GOT3 (cell line): Measurements from ENCODE around the gene FADS1.

Experiments used
- DNase-seq: peaks from one replicate; lab custom pipeline; 2025; ENCODE audit warnings: mixed read lengths; lab: John Stamatoyannopoulos, UW

FADS1 gene

DNA sequence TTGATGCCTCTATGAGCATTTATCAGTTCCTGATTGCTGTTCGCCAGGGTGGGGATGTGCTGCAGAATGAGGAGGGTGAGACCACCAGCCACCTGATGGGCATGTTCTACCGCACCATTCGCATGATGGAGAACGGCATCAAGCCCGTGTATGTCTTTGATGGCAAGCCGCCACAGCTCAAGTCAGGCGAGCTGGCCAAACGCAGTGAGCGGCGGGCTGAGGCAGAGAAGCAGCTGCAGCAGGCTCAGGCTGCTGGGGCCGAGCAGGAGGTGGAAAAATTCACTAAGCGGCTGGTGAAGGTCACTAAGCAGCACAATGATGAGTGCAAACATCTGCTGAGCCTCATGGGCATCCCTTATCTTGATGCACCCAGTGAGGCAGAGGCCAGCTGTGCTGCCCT lies 21.3 kb downstream of the FADS1 start:
- no peak for DNase-seq

DNA sequence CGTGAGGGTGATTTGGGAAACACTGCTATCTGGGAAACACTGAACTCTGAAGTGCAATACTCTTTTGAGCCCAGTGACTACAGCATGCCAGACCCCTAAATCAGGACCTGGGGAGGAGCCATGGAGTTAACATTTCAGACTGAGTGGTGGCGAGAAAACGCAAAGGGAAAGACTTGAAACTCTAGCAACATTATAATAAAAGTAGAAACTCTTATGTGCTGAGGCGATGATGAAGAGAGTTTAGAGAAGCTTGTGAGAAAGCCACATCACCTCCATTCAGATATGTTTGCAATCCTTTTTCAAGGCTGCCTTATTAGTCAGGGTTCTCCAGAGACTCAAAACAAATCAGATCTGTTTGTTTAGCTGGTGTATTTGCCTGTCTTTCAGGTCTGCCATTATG lies 22.2 kb downstream of the FADS1 start:
- DNase-seq = no peak

DNA sequence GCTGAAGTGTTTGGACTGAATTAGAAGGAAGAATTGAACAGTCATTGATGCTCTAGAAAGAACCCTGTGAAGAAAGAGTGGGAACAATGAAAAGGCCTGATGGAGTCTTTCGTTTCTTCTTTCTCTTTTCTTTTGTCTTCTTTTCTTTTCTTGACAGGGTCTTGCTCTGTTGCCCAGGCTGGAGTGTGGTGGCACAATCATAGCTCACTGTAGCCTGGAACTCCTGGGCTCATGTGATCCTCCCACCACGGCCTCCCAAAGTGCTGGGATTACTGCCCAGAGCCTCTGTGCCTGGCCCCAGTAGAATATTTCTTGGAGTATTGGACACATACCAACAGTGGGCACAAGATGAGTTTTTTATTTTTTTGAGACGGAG lies 23.0 kb downstream of the FADS1 start:
- DNase-seq = no peak

DNA sequence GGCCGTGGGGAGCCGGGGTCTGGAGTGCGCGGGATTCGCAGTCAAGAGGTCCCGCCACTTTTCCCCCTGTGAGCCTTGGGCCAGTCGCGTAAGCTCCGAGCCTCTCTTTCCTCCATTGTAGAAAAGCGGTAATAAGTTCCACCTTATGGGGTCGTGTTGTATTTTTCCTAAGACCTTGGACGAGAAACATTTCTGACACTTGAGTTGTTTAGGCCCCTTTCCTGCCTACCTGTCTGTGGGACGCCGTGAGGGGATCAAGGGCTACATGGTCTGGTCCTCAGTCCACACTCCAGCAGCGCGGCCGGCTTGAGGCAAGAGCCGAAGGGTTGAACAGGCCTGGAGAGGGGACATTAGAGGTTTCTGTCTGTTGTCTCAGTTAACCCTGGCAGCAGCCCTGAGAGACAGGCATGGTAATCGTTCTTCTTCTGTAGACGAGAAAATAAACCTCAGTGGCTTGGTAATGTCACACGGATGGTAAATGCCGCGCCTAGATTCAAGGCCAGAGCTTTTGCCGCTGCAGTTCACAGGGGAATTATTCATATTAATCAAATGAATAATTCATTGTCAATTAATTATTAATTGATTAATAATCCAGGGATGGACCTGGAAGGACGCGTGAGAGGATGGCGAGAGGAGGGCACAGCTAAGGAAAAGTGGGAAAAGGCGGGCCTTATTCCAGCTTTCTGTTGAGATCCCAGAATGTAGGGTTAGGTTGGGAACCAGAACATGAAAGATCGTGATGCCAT lies 23.5 kb downstream of the FADS1 start:
- no peak for DNase-seq

DNA sequence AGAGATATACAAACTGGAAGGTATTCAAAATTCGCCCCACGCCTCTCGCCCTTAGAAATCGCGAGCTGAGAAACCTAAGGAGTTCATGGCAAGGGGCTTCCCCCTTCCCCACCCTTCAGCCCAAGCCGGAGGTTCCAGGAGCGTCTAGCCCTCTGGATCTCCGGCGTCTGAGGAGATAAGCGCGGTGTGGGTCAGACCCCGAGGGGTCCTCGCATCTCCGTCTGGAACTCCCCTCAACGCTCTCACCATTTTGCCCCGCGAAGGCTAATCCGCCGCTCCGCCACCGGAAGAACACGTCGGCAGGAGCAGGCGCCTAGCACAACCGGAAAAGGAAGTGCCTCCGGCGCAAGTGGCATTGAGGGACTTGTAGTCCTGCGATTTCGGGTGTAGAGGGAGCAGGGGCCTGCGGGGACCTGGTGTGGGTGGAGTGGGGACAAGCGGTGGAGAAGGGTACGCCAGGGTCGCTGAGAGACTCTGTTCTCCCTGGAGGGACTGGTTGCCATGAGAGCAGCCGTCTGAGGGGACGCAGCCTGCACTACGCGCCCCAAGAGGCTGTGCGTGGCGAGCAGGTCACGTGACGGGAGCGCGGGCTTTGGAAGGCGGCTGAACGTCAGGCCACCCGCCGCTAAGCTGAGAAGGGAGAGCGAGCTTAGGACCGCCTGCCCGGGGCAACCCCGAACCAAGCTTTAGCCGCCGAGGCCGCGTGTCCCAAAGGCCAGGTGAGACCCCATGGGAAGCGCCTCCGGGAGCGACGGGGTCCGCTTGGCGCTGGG lies 24.3 kb downstream of the FADS1 start, which contains the start of the genes FEN1 and TMEM258:
Gene FEN1 (plus strand): TSS at position 602 of the 773 bp plus-strand sequence. CDS start 2,451 bp downstream, outside the sequence.
Gene TMEM258 (minus strand): TSS at position 290 of the 773 bp plus-strand sequence. CDS start 41 bp downstream, at position 249.
- DNase-seq = peak; percentile 80

DNA sequence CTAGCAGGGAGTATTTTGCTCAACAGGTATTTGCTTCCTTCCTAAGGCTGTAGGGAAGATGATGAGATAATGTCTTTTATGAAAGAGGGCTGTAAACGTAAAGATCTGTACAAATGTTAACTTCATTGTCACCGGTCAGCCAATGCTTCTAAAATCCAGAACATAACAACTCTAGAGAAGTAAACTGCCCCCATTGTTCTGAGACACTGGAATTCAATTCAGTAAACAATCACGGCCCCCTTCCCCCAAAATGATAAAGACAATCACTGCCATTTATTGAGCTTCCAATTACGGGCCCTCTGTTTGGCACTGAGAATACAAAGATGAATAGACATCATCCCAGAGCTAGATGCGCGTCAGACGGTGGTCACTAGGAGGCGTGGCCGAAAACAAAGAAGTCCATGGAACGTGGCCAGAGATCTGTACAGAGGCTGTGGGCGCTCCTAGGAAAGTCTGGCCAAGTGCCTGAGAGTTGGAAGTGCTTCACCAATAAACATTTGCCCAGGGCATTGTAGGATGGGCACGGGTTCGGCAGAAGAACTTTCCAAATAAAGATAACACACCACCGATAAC lies 25.0 kb downstream of the FADS1 start:
- DNase-seq = peak; percentile 21

DNA sequence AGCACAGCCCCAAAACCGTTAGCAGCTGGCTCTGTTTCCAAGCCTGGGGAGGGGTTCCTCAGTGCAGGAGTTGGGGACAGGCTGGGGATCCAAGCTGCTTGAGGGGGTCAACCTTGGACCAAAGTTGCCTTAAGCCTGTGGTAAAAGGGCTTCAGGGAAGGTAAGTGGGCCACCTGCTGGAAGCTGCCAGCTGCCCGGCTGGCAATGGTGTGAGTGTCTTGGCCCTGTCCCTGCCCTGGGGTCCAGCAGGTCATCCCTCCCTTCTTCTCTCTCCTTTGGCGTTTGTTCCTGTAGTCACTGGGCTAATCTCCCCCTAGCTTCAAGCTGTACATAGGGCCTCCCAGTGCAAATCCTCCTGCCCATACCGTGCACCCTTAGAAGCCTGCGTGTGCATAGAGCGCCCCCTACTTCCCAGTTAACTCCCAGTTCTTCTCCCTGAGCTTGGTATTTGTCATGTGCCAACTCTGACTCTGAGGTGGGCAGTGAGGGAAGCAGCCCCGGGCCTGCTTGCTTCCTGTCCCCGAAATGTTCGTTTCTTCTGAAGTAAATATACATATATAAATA lies 28.8 kb downstream of the FADS1 start:
- no peak for DNase-seq

DNA sequence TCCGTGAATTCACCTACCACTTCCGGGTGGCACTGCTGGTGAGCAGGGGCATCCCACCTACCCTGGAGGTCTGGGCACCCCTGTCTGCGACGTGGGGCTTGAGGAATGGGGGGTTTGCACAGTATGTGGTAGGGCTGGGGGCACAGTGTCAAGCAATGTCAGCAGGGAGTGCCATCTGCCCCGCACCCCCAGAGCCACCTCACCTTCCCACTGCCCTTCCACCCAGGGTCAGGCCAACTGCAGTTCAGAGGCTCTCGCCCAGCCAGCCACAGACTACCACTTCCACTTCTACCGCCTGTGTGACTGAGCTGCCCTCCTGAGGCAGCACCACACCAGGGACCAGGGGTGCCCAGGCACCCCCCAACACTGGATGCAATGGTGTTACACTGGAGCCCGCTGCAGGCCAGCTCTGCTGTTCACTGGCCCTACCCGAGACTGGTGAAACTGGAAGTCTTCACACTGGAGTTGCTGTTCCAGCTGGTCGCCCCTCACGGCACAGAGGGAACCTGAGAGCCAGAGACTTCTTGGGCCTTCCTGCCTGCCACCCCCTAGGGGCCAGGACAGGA lies 30.9 kb downstream of the FADS1 start:
- no peak for DNase-seq

DNA sequence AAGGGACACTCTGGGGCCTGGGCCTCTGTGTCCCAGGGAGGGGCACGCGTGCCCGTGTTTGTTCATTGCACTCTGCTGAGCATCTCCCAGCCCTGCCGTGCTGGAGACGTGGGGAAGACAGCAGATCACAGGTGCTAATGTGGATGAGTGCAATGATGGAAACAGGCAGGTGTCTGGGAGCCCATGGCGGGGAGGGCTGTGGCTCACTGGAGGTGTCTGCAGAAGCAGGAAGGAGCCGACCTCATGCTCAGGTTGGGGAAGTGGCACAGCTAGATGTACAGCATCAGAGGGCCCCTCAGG lies 32.3 kb downstream of the FADS1 start:
- DNase-seq = no peak

DNA sequence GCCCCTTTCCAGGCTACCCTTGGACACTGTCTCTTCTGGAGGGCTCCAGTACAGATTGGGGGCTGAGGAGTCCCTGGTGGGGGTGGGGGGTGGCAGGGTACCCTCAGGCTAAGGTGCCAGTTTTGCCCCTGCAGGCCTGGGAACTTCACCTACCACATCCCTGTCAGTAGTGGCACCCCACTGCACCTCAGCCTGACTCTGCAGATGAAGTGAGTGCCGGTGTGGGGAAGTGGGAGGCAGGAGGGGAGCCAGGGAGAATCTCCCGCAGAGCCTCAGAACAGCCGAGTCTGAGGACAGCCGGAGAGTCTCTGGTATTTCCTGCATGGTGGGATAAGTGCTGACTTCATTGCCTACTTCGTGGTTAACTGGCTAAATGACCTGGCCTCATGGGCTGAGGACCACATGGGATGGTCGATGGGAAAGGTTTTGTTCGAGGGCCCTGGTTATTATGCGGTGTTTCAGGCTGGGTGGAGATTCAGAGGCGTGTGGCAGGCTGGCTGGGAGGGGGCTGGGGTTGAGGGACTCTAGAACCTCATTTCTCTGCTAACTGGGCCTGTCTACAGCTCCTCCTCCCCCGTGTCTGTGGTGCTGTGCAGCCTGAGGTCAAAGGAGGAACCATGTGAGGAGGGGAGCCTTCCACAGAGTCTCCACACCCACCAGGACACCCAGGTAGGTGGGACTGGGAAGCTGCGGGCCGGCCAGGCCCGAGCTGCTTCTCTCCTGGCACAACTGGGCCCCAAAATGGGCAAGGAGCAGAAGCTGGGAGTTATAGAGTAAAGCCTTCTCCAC lies 32.9 kb downstream of the FADS1 start:
- no peak for DNase-seq

DNA sequence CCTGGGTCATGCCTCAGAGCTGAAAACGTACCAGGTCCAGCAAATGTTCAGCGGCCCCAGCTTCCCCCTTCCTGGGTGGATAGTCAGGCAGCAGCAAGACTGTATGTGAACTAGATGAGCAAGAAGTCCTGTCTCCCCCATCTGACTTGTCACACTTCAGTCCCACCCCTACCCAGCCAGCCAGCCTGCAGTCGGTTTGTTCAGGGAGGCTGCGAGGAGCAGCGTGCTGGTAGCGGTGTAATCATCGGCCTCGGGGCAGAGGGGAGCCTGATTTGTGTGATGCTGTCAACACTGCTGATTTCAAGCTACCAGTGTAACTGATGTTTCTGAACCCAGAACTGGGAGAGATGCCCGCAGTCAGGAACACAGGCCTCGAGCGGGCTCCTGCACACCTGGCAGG lies 34.0 kb downstream of the FADS1 start:
- no peak for DNase-seq

DNA sequence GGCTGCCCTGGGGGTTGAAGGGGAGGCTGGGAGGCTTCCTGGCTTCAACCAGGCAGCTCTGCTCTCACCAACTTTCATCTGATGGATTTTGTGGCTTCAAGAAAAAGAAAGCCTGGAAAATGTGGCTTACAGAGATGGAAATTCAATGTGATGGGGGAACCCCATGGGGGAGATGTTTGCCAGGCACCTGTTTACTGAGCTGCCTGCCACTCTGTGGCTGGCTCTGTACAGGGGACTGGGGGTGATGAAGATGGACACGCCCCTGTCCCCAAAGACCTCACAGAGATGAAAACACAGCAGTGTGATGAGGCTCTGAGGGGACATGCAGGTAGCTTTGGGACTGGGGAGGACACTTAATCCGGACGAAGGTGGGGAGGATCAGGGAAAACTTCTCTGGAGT lies 34.5 kb downstream of the FADS1 start:
- no peak for DNase-seq

DNA sequence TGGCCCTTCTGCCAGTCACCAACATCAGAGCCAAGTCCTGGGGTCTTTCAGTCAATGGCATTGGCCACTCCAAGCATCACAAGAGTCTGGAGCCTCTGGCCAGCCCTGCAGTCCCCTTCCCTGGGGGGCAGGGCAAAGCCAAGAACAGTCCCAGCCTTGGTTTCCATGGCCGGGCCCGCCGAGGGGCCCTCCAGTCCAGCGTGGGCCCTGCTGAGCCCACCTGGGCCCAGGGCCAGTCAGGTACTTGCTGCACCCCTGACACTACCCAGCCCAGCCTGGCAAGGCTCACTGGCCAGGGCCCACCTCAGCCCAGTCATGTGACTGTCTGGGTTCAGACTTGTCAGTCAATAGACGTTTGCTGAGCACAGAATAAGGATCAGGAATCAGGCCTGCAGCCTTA lies 35.2 kb downstream of the FADS1 start:
- DNase-seq = no peak

DNA sequence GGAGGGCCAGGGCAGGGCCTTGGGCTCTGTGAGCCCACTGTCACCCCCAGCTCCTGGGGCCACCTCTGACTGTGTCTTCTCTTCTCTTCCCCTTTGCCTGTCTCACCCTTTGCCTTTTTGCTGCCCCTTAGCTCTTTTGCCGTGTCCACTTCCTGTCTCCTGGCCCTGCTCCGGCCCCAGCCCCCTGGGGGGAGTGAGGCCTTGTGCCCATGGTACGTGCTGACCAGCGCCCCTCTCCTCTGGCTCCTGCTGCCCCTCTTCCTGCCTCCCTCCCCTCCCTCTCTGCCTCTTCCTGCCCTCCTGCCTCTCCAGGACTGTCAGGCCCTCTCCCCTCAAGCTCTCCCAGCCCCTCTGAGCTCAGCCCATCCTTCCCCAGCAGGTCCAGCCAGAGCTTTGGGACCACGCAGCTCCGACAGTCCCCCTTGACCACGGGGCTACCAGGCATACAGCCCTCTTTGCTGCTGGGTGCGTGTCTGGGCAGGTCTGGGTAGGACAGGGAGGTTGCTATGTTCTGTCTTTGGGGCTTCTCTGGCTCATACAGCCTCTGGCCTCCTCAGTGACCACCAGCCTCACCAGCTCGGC lies 36.1 kb downstream of the FADS1 start:
- no peak for DNase-seq

DNA sequence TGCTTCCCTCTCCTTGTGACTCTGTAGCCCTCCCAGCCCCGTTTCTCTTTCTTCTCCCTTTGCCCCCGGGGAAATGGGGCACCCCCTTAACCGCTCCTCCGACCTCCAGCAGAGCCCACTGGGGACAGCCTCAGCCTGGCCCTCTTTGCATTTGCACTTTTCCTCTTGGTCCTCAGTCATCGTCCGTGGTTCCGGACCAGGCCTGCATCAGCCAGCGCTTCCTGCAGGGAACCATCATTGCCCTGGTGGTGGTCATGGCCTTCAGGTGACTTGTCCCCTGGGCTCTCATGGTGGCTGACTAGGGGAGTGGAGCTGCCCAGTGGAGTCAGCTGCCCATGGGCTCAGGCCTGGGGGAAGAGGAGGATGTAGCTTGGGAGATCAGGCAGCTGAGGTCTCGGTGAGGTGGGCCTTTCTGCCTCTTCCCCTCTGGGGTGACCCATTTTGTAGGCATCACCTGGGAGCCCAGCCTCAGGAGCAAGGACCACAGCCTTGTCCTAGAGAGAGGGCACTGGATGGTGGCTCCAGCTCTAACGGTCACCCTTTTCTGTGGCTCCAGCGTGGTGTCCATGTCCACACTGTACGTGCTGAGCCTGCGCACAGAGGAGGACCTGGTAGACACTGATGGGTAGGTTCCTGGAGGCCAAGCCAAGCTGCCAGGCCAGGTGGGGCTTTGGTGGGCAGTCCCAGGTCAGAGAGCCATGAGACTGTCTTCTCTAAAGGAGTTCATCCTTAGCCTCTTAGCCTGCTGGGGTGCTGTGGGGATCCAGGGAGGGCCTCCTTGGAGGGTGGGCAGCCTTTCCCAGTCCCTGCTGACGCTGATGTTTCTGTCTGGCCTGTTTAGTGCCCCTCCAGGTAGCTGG lies 36.9 kb downstream of the FADS1 start:
- DNase-seq = no peak

DNA sequence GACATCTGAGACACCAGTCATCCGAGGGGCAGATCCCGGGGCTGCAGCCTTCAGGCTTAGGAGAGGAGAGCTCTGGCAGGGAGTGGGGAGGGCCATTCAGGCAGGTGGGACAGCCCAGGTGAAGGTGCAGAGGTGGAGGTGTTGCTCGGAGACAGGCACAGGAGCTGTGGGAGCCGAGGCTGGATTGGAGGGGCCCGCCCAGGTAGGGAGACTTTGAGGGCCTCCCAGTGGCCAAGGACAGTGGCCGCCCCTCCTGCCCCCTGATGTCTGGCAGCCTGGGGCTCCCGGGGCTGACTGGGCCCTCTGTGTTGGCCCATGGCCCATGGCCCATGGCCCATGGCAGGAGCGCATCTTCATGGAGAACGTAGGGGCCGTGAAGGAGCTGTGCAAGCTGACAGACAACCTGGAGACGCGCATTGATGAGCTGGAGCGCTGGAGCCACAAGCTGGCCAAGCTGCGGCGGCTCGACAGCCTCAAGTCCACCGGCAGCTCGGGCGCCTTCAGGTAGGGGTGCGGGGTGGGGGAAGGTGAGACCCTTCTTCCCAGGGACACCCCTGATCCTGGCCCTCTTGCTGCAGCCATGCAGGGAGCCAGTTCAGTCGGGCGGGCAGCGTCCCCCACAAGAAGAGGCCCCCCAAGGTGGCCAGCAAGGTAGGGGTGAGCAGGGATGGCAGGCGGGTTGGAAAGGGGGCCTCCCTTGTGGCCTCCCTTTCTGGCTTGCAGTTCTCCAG lies 37.7 kb downstream of the FADS1 start:
- no peak for DNase-seq

DNA sequence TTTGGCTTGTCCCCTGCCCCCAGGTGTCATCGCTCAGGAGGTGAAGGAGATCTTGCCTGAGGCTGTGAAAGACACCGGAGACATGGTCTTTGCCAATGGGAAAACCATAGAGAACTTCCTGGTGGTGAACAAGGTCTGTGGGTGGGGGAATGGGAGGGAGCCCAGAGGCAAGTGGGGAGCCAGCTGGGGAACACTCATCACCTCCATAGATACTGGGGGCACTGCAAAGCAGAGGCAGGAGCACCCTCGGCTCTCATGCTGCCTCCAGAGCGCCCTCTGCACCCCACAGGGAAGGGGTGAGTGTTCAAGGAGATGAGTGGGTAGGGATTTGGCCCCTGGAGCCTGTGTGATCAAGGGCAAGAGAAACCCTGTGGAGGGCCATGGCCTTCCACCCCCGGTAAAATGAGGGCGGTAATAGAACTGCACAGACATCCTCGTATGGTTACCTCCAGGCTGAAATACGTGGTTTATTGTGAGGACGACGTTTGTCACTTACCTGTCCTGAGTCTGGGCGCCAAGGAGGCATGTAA lies 38.4 kb downstream of the FADS1 start:
- no peak for DNase-seq

DNA sequence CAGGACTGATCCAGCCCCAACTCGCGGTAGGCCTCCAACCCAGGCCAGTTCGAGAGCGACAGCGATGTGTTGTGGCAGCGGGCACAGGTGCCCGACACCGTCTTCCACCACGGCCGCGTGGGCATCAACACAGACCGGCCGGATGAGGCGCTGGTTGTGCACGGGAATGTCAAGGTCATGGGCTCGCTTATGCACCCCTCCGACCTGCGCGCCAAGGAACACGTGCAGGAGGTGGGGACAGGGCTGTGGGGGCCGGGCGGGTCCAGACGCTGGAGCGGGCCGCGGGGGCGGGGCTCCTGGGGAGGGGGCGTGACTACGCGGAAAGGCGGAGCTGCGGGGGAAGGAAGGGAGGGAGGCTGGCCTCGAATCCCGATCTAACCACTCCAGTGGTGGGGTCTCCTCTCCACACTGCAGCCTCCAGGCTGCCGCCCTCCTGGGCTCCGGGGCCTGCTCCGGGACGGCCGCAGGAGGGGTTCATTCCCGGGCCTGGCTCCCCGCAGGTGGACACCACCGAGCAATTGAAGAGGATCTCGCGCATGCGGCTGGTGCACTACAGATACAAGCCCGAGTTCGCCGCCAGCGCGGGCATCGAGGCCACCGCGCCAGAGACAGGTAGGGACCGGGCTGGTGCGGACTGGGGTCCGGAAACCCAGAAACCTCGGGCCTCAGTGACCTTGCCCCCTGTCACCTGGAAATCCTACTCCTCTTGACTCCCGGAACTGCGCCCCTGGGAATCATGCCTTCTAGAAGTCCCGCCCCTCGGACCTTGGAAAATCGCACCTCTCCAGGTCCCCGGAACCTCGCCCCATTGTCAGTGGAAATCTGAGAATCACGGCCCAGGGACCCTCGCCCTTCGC lies 39.3 kb downstream of the FADS1 start:
- no peak for DNase-seq
